PC-3 (cell line): Measurements from ENCODE around the gene IFNAR1. TPM values are rescaled to one million over a fixed set of nuclear protein-coding genes. Genes with fewer than 3 reads are reported as not detected.
A peak's percentile ranks its signal among the peaks of the same experiment; 100 is the strongest.
"Not testable (repeated sequence)": the region's sequence is repeated elsewhere in the genome, so short reads cannot be mapped to it uniquely, and the experiment has no call there.

ENCODE experiments used
- ATAC-seq: fragments of 200-7000 bp; cut with Tn5 transposase; 2 replicates; pipeline ENCODE4 v1.9.1; 2020; ENCODE audit warnings: mild to moderate bottlenecking, moderate library complexity
- BruUV-seq: library from RNA; stranded (reverse); fragments of 400-500 nt; replicated peaks from 2 replicates; lab custom pipeline; 2021; lab: Mats Ljungman, UMichigan
- CTCF ChIA-PET: fragments of 300-600 bp; sonication (Branson Sonifier 250); formaldehyde crosslinking; loops from one replicate; lab custom pipeline; 2022; ENCODE audit warnings: antibody characterized with exemption; lab: Charles Lee
- POLR2A ChIA-PET: fragments of 300-600 bp; sonication (Branson Sonifier 250); formaldehyde crosslinking; loops from one replicate; lab custom pipeline; 2022; ENCODE audit warnings: antibody characterized with exemption; ENCODE audit not compliant: unreplicated experiment; lab: Charles Lee
- DNase-seq: peaks from one replicate; pipeline ENCODE4 v3.0.0-alpha.2; 2015
- H2AFZ ChIP-seq: fragments of 300-600 bp; sonication (generic); 2 replicates; pipeline ENCODE4 v1.6.0; 2016; ENCODE audit warnings: antibody characterized with exemption, low read length
- H3F3A ChIP-seq: fragments of 300-600 bp; sonication (generic); one replicate; pipeline ENCODE4 v1.6.0; 2017; ENCODE audit warnings: antibody characterized with exemption, low read length, control low read depth, mild to moderate bottlenecking; ENCODE audit not compliant: unreplicated experiment
- H3K27ac ChIP-seq: fragments of 300-600 bp; sonication (generic); 2 replicates; pipeline ENCODE4 v1.5.1; 2016; ENCODE audit warnings: mild to moderate bottlenecking, low read length
- H3K27me3 ChIP-seq: fragments of 300-600 bp; sonication (generic); 2 replicates; pipeline ENCODE4 v1.6.1; 2016; ENCODE audit warnings: low read length, mixed read lengths
- H3K36me3 ChIP-seq: fragments of 300-600 bp; sonication (generic); 2 replicates; pipeline ENCODE4 v1.6.1; 2016; ENCODE audit warnings: low read depth, mixed run types, low read length, mixed read lengths
- H3K4me1 ChIP-seq: fragments of 300-600 bp; sonication (generic); 2 replicates; pipeline ENCODE4 v1.5.1; 2016; ENCODE audit warnings: low read length; ENCODE audit not compliant: insufficient read depth
- H3K4me2 ChIP-seq: fragments of 300-600 bp; sonication (generic); 2 replicates; pipeline ENCODE4 v1.6.0; 2016; ENCODE audit warnings: low read length
- H3K4me3 ChIP-seq: fragments of 300-600 bp; sonication (generic); 2 replicates; pipeline ENCODE4 v1.5.1; 2016; ENCODE audit warnings: mild to moderate bottlenecking, low read length, mixed read lengths
- H3K79me2 ChIP-seq: fragments of 300-600 bp; sonication (generic); 2 replicates; pipeline ENCODE4 v1.6.1; 2017; ENCODE audit warnings: low read length, mixed read lengths
- H3K9ac ChIP-seq: fragments of 300-600 bp; sonication (generic); 2 replicates; pipeline ENCODE4 v1.6.0; 2016; ENCODE audit warnings: mild to moderate bottlenecking, low read length
- H3K9me2 ChIP-seq: fragments of 300-600 bp; sonication (generic); replicated peaks from 2 replicates; pipeline ENCODE4 v1.6.1; 2016; ENCODE audit warnings: mixed run types, low read length, mixed read lengths
- H3K9me3 ChIP-seq: fragments of 300-600 bp; sonication (generic); 2 replicates; pipeline ENCODE4 v1.6.1; 2016; ENCODE audit warnings: low read length, mixed read lengths
- H4K20me1 ChIP-seq: fragments of 300-600 bp; sonication (generic); 2 replicates; pipeline ENCODE4 v1.6.1; 2016; ENCODE audit warnings: low read length, mixed read lengths
- CTCF ChIP-seq: fragments of 300-600 bp; sonication (generic); conservative IDR thresholded peaks from 2 replicates; pipeline ENCODE4 v1.5.1; 2017; ENCODE audit warnings: antibody characterized with exemption, low read depth, mild to moderate bottlenecking, low read length
- EZH2 ChIP-seq: fragments of 300-600 bp; sonication (generic); IDR thresholded peaks from one replicate; pipeline ENCODE4 v1.6.1; 2017; ENCODE audit warnings: antibody characterized with exemption, mild to moderate bottlenecking, low read length; ENCODE audit not compliant: unreplicated experiment
- EZH2phosphoT487 ChIP-seq: fragments of 300-600 bp; sonication (generic); IDR thresholded peaks from 2 replicates; pipeline ENCODE4 v1.6.1; 2018; ENCODE audit warnings: mild to moderate bottlenecking, antibody characterized with exemption, low read length, borderline replicate concordance
- intact Hi-C: fragments of 100-400 bp; cut with micrococcal nuclease; formaldehyde crosslinking; loops from 2 replicates; pipeline ENCODE4 v1.9.0; 2023
- total RNA-seq: library from RNA; depleted of rRNA; stranded (reverse); fragments of >200 nt; gene quantifications from 2 replicates; pipeline ENCODE4 v1.2.3, GENCODE V29; 2014

IFNAR1 gene
- total RNA-seq, 1 experiment from 2014 or later: 13.2 TPM

- CTCF ChIA-PET: interaction anchor here (1.5 kb wide), 1 partner anchor 64 kb away, joined by 5 read pairs; no protein-coding TSS in a partner anchor
- peak; percentile 90 for ATAC-seq
- POLR2A ChIA-PET: no interaction called here
Measured at GRCh38 chr21:33380483-33380998, 55.8 kb downstream of the IFNAR1 start.

DNA sequence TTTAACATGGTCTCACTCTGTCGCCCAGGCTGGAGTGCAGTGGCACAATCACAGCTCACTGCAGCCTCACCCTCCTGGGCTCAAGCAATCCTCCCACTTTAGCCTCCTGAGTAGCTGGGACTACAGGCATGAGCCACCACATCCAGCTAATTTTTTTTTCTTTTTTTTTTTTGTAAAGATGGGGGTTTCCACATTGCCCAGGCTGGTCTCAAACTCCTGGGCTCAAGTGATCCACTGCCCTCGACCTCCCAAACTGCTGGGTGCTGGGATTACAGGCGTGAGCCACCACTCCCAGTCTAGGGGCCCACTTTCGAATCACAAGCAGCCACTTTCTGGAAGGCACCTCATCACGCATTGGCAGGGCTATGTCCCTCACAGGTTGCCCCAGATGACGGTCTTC, 56.6 kb downstream of the IFNAR1 start:
- CTCF ChIA-PET: interaction anchor here (1.5 kb wide), 1 partner anchor 63 kb away, joined by 5 read pairs; no protein-coding TSS in a partner anchor
- intact Hi-C loops: loop anchor here (2.0 to 5.0 kb wide), 2 partner anchors 23 to 161 kb away; partner anchors contain the start of genes GART and SON
- H3F3A ChIP-seq, H3K4me3 ChIP-seq, BruUV-seq, ATAC-seq, H3K4me2 ChIP-seq, H3K79me2 ChIP-seq, DNase-seq, H3K9me2 ChIP-seq, H4K20me1 ChIP-seq, H3K9me3 ChIP-seq, H3K27me3 ChIP-seq, H3K36me3 ChIP-seq, H2AFZ ChIP-seq: not testable (repeated sequence)
- H3K9ac ChIP-seq: peak overlapping the region; percentile 39; the same call in 1 of the 2 replicates
- POLR2A ChIA-PET: interaction anchor here (0.6 kb wide), 1 partner anchor 64 kb away, joined by 3 read pairs; no protein-coding TSS in a partner anchor
- H3K27ac ChIP-seq: peak overlapping the region; percentile 95
- H3K4me1 ChIP-seq: peaks cover 41% of the 10 kb centered on the region

More at GRCh38 chr21:33380483-33380998, 55.8 kb downstream of the IFNAR1 start:
- H4K20me1 ChIP-seq: no peaks in the 10 kb centered on the region
- BruUV-seq: no TSS peak
- TF ChIP-seq EZH2: no peak
- no peak for TF ChIP-seq CTCF
- no peak overlapping the region for H3K4me3 ChIP-seq
- peak overlapping the region; percentile 95 for H3K27ac ChIP-seq
- H3K36me3 ChIP-seq: no peaks in the 10 kb centered on the region
- no peaks in the 10 kb centered on the region for H3K27me3 ChIP-seq
- H3F3A ChIP-seq: no peaks in the 10 kb centered on the region
- no peak overlapping the region for H2AFZ ChIP-seq
- DNase-seq: peak; percentile 99
- H3K9ac ChIP-seq: peak overlapping the region; percentile 85
- peaks cover 41% of the 10 kb centered on the region for H3K4me1 ChIP-seq
- intact Hi-C loops: loop anchor here (2.0 to 5.0 kb wide), 2 partner anchors 24 to 162 kb away; partner anchors contain the start of genes GART and SON
- peak overlapping the region; percentile 50 for H3K4me2 ChIP-seq
- H3K9me2 ChIP-seq: no peaks in the 10 kb centered on the region
- H3K9me3 ChIP-seq: no peaks in the 10 kb centered on the region
- no peaks in the 10 kb centered on the region for H3K79me2 ChIP-seq

- peak overlapping the region; percentile 98 for H3K27ac ChIP-seq
- no peak for TF ChIP-seq EZH2phosphoT487
- no peak for TF ChIP-seq CTCF
- no peak for TF ChIP-seq EZH2
- TSS peak; percentile 68 for BruUV-seq
- ATAC-seq: peak; percentile 59
- peak overlapping the region; percentile 67; the same call in 1 of the 2 replicates for H2AFZ ChIP-seq
- 0 out of 2 replicates have a peak overlapping the region, but pooled peaks have one; percentile 5 for H3K4me3 ChIP-seq
- ChIA-PET CTCF (no interaction called here), POLR2A (no interaction called here)
- peak overlapping the region; percentile 65 for H3K4me2 ChIP-seq
- peak overlapping the region; percentile 80 for H3K9ac ChIP-seq
- no peaks in the 10 kb centered on the region for H3K79me2 ChIP-seq
- H3K27me3 ChIP-seq: no peaks in the 10 kb centered on the region
- H3K4me1 ChIP-seq: peaks cover 41% of the 10 kb centered on the region
- intact Hi-C loops: loop anchor here (5.0 kb wide), 1 partner anchor 159 kb away; the partner anchor contains the start of genes GART and SON
- no peaks in the 10 kb centered on the region for H3K9me3 ChIP-seq
- H4K20me1 ChIP-seq: no peaks in the 10 kb centered on the region
- H3K36me3 ChIP-seq: no peaks in the 10 kb centered on the region
- H3K9me2 ChIP-seq: no peaks in the 10 kb centered on the region
- no peaks in the 10 kb centered on the region for H3F3A ChIP-seq
- DNase-seq: peak; percentile 95
Measured at GRCh38 chr21:33383056-33383888, 58.5 kb downstream of the IFNAR1 start.
